ENCODE results near the gene C2.

The C2 gene

DNA sequence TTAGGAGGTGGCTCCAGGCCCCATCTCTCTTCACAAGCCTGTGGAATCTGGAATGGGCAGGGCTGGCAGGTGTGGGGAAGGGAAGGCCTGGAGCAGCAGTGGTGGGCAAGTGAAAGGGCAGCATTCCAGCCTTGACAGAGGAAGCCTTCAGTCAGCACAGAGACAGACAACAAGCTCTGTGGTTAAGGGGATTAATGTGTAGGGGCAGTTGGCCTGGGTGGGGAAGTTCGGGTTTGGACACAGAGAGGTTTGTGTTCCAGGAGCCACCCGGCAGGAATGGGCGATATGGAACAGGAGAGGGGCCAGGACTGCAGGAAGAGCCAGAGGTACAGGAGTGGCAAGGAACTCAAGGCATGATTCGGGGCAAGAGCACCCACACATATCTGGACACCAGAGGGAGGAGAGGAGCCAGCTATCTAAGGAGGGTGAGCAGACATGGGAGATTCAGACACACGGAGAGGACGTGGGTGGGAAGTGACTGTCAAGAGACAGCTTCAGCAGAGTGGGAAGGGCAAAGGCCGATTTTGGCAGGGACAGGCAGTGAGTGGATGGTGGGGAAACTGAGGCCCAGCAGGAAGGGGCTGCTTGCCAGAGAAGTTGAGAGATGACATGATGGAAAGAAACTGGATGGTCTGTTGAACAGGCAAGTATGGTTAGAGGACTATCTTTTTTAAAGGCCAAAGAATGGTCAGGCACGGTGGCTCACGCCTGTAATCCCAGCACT lies 46.2 kb upstream of the C2 start:
- H3K4me3 ChIP-seq (ENCODE audit: low read depth, low read length): no peak overlapping the region
- no peaks in the 10 kb centered on the region for H3K9me3 ChIP-seq
- peaks cover 7% of the 10 kb centered on the region for H3K4me1 ChIP-seq
- DNase-seq: no peak
- peaks cover 43% of the 10 kb centered on the region for H3K36me3 ChIP-seq
- no peaks in the 10 kb centered on the region for H3K27me3 ChIP-seq
- no peak for TF ChIP-seq CTCF (IDR thresholded peaks at IDR 0.05; ENCODE audit: low read depth, low read length)

DNA sequence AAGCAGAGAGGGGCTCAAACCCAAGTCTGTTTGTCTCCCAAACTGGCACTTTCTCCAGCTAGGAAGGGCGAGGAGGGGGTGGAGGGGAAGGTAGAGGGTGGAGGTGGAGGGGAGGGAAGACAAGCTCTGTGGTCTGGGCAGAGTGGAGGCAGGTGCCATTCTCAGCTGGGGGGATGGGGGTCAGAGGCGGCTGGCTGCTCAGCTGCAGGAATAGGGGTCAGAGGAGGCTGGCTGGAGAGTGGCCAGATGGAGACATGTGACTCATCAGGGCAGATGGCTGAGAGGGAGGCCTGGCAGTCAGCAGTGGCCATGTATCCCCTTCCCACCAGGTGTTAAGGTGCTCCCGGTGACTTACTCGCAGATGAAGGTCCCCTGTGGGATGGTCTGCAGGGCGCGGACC lies 45.2 kb upstream of the C2 start:
- no peak for TF ChIP-seq CTCF (IDR thresholded peaks at IDR 0.05; ENCODE audit: low read depth, low read length)
- peak; percentile 78 for DNase-seq
- Histone ChIP-seq H3K4me3 (ENCODE audit: low read depth, low read length) (no peak overlapping the region), H3K36me3 (peaks cover 54% of the 10 kb centered on the region), H3K4me1 (peaks cover 7% of the 10 kb centered on the region), H3K27me3 (no peaks in the 10 kb centered on the region), H3K9me3 (no peaks in the 10 kb centered on the region)

- no peak for TF ChIP-seq CTCF (IDR thresholded peaks at IDR 0.05; ENCODE audit: low read depth, low read length)
- DNase-seq: no peak
- H3K36me3 ChIP-seq: peaks cover 66% of the 10 kb centered on the region
These were observed 43.8 kb upstream of the C2 start for GRCh38 chr6:31883676-31884075.

GRCh38 chr6:31884528-31885035 lies 42.9 kb upstream of the C2 start:
- Histone ChIP-seq H3K27me3 (no peaks in the 10 kb centered on the region), H3K9me3 (no peaks in the 10 kb centered on the region), H3K4me3 (ENCODE audit: low read depth, low read length) (no peak overlapping the region), H3K4me1 (peaks cover 7% of the 10 kb centered on the region), H3K36me3 (peaks cover 71% of the 10 kb centered on the region)
- DNase-seq: no peak
- TF ChIP-seq CTCF (IDR thresholded peaks at IDR 0.05; ENCODE audit: low read depth, low read length): no peak

More at GRCh38 chr6:31883676-31884075, 43.8 kb upstream of the C2 start:
- Histone ChIP-seq H3K4me3 (ENCODE audit: low read depth, low read length) (no peak overlapping the region), H3K27me3 (no peaks in the 10 kb centered on the region), H3K9me3 (no peaks in the 10 kb centered on the region), H3K4me1 (peaks cover 7% of the 10 kb centered on the region)

GRCh38 chr6:31886541-31886991 lies 41.0 kb upstream of the C2 start:
- Histone ChIP-seq H3K4me3 (ENCODE audit: low read depth, low read length) (no peak overlapping the region), H3K9me3 (no peaks in the 10 kb centered on the region), H3K27me3 (no peaks in the 10 kb centered on the region), H3K36me3 (peaks cover 59% of the 10 kb centered on the region), H3K4me1 (peaks cover 7% of the 10 kb centered on the region)
- DNase-seq: no peak
- no peak for TF ChIP-seq CTCF (IDR thresholded peaks at IDR 0.05; ENCODE audit: low read depth, low read length)
